ENCODE results near the gene ANO7.

Gene ANO7

GRCh38 chr2:241229563-241230401, 41.3 kb downstream of the ANO7 start:
- no peak for DNase-seq (ENCODE audit: low spot score)

- no peak for DNase-seq (ENCODE audit: low spot score)
These were observed 42.0 kb downstream of the ANO7 start for GRCh38 chr2:241230435-241230834.

- DNase-seq (ENCODE audit: low spot score), result no peak
These were observed 44.5 kb downstream of the ANO7 start for GRCh38 chr2:241232736-241233575.

GRCh38 chr2:241234066-241234790, 45.8 kb downstream of the ANO7 start:
- no peak for DNase-seq (ENCODE audit: low spot score)

DNA sequence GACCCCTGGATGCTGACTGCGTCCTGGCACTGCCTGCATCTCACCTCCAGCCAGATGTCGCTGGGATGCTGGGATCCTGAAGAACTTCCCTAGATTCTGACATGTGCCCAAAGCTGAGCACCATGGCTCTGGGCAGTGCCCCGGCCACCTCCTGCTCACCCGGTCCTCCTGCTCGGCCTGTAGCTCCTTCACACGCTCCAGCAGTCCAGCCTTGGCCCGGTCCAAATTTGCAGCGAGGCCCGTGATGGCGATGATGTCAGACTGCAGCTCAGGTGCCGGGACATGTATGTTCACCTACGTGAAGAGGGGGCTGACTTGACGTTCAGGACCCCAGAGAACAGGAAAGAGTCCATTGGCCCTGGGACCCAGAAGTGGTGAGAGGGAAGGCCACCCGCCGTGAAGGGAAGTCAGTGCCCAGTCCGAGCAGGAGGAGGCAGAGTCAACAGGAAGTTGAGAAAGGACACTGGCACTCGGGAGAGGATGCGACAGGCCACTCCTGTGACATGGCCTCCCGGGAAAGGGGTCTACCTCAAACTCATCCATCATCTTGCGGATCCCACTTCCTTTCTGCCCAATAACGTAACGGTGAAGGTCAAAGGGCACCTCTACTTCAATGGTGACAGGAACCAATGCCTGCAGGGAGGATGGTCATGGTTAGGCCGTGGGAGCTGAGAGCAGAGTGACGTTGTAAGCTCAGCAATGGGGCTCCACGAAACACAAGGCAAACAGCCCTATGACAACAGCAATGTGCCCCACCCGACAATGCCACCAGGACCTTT, 46.7 kb downstream of the ANO7 start:
- no peak for DNase-seq (ENCODE audit: low spot score)

DNA sequence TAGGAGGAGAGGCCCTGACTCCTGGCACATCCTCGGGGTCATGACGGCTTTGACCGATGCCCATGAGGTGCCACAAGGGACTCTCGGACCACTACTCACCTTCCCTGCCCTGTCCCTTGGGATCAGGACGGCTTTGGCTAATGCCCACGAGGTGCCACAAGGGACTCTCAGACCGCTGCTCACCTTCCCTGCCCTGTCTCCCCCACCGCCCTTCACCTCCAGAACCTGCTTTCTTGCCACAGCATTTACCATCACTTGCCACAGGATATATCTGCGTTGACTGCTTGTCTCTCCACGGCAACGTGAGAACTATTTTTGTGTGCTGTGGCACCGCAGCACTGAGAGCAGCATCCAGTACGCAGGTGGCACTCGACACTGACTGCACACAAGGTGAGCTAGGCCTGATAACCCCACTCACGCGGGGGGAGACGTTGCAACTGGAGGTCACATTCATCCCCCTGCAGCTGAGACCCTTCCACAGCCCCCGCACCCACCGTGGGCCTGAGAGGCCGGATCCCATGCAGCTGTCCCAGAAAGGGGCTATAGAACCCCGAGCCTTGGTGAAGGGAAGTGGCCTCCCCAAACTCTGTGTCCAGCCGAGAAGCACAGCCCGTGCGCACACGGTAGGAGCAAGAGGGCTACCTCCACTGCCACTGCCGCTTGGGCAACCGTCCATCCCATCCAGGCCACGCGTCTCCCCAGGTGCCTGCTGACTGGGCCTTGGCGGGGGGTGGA, 47.5 kb downstream of the ANO7 start:
- DNase-seq (ENCODE audit: low spot score), result no peak

DNA sequence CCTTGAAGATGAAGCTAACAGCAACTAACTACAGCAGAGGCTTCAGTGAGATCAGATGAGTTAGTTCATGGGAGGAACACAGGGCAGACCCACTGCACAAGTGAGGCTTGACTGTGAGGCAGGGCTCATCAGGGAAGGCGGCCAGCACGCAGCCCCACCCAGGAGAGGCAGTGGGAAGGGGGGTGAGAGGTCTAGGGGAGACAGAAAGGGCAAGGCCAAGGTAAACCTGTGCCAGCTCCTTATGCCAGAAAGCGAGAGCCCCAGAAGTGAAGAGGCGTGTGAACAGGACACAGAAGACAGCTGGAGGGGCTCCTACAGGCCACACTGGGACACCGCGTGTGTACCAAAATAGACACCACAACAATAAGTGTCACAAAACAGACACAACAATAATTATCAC, 48.6 kb downstream of the ANO7 start:
- no peak for DNase-seq (ENCODE audit: low spot score)

GRCh38 chr2:241237949-241238371, 49.5 kb downstream of the ANO7 start:
- DNase-seq (ENCODE audit: low spot score), result no peak

DNA sequence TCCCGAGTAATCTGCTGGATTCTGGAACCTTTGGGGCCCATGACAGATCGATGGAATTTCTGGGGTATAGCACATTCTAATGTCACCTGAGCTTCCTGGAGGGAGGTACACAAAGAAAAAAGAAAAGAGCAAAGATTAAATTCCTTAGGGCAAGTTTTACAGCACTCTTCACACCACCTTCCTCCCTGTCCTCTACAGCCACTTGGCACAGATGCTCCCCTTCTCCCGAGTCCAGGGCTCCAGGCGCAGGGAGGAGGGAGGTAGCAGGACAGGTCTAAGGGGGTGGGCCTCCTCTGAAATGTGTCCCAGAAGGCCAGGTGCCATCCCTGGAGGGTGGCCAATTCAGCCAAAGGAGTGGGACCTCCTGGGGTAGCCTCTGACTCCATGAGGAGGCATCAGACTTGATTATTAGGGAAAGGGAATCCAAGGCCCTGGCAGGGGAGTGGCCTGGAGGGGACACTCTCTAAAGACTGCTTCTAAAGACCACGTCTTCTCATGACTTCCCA, 50.3 kb downstream of the ANO7 start:
- DNase-seq (ENCODE audit: low spot score), result no peak

- no peak for DNase-seq (ENCODE audit: low spot score)
These were observed 51.2 kb downstream of the ANO7 start for GRCh38 chr2:241239552-241240202.

- DNase-seq (ENCODE audit: low spot score), result no peak
These were observed 52.0 kb downstream of the ANO7 start for GRCh38 chr2:241240320-241241004.

- no peak for DNase-seq (ENCODE audit: low spot score)
These were observed 53.2 kb downstream of the ANO7 start for GRCh38 chr2:241241669-241242068.

DNA sequence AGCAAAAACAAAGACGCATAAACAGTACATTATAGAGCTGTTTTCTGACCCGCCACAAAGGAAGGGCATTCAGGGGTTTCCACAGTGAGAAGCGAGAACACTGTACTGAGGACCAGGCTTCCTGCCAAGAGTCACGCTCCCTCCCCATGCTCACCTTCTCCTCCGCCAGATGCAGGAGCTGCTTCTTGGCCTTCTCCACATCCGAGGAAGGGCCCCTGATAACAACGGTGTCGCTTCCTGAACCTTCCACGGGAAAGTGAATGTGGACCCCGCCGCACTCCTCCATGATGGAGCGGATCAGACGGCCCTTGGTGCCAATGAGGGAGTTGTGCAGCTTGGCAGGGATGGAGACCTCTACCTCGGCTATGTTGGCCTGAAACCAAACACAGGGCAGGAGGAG, 53.8 kb downstream of the ANO7 start:
- no peak for DNase-seq (ENCODE audit: low spot score)

GRCh38 chr2:241244368-241244767, 55.9 kb downstream of the ANO7 start:
- DNase-seq (ENCODE audit: low spot score), result no peak

DNA sequence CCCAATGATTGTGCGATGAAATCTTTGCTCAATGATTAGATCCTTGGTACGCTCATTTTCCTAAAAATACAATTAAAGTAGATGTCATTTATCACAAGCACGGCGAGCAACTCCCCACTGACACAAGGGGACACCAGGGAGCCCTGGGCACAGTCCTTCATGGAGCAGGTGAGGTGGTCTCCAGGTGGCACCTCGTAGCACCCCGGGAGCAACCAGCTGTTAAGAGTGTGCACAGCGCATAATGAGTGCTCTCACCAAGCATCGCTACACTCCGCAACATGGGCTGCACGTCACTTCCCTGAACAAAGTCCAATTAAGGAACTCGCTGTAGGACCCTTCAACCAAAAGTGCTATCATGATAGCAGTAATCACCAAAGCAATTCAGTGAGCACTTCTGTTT, 59.8 kb downstream of the ANO7 start:
- DNase-seq (ENCODE audit: low spot score), result no peak

- DNase-seq (ENCODE audit: low spot score), result no peak
These were observed 60.4 kb downstream of the ANO7 start for GRCh38 chr2:241248897-241249296.

DNA sequence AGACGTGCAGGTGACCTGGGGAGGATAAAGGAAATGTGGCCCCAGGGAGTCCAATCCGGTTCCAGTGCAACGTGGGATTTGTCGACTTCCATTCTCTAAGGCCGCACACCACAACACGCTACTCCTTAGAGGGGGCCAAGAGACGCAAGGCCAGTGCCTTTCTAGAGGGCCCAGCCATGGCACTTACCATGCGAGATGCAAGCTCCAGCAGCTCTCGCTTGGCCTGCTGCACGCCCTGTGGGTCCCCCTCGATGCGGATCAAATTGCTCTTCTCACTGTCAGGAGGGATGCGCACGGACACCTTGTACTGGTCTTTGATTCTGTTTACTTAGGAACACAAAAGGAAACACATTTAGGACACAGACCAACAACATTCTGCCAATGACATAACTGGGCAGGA, 61.2 kb downstream of the ANO7 start:
- no peak for DNase-seq (ENCODE audit: low spot score)

DNA sequence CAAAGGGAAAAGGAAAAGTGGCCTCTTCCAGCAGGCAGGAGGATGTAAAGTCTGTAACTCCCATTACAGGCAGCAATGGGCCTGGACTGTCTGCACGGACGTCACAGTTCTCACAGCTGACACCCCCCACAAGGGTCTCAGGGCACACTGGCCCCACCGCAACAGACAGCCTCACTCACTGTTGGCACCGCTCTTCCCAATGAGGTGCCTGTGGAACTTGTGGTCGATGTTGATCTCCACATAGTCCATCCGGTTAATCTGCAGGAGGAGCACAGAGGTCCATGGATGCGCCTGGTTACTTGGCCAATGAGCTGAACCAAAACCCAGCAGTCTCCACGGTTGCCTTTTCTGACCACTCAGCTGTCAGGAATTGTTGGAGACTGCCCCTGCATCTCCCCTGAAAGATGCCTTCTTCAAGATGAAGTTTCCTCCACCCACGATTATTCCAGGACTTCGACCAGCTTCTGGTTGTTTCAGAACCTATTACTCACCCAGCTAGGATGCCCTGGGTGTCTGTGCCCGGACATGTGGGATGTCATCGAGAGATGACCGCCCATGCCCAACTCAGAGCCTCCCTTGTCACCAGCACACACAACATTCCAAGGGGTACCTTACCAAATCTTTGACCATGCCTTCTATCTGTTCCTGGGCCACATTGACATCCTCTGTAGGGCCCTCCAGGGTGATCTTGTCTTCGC, 64.5 kb downstream of the ANO7 start:
- no peak for DNase-seq (ENCODE audit: low spot score)

DNA sequence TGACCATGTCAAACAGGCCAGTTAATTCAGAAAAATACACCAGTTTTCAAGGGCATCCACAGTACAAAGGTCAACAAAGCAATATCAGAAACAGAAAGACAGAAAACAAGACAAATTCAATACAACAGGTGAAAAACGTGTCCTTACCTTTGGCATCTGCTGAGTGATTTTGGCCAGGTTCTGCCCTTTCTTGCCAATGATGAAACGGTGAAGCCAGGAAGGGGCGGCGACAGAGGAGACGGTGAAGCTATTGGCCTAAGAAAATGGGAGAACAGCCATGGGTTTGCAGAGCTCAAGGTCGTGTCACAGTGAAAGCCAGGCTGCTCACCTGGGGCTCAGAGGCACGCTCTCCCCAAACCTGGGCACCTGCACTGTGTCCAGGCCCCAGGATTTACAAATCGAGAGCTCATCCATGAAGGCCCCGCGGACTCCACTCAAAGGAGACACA, 66.5 kb downstream of the ANO7 start:
- no peak for DNase-seq (ENCODE audit: low spot score)

Data from HuH-7 (cell line).